HG03196 (cell line): ENCODE results near the gene MAB21L1.

Experiments used
- ATAC-seq: cut with Tn5 transposase; IDR thresholded peaks from one replicate; pipeline ENCODE4 v1.9.1; 2021; ENCODE audit not compliant: unreplicated experiment

Gene MAB21L1

DNA sequence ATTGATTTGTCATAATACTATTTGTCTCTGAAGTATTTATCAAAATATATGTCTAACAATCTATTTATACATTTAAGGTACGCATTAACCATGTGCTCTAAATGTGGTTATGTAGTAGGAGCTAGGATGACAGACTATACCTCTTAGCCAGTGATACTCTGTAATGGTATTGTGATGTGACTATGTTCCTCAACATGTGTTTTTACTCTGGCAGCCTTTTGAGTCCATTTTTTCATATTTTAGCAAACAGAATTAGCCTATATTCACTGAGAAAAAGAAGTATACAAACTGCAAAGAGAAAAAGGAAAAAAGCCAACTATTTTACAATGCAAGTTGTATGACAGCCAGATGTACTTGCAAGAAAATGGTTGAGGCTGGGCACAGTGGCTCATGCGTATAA is 26.7 kb downstream of the MAB21L1 start:
- no peak for ATAC-seq

DNA sequence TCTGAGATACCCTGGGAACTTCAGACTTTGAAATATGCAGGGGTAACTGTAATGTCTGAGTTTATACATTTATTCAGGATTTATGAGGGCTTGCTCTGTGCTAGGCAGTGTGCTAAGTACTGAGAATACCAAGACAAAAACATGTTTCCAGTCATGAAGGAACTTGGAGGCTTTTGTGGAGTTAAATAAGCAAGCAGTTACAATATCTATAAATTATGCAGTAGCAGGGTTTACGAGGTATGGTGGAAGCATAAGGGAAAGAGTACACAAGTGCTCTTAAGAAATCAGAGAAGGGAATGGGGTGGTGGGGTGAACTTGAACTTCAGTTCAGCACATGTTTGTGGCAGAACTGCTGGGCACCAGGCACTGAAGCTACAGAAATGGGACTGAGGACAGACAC is 28.0 kb downstream of the MAB21L1 start:
- no peak for ATAC-seq
